Measurements from ENCODE around the gene ROM1.

The ROM1 gene

GRCh38 chr11:62588966-62589637, 24.0 kb upstream of the ROM1 start:
- no peak for DNase-seq (ENCODE audit: low read depth in 2 of 2)

GRCh38 chr11:62591448-62592145, 21.5 kb upstream of the ROM1 start, which contains the start of gene TUT1:
Gene TUT1 (minus strand): TSS chr11:62591523. CDS start chr11:62591485, 38 bp downstream.
- DNase-seq (ENCODE audit: low read depth in 2 of 2), result peak; percentile 96 to 97

GRCh38 chr11:62592146-62592815, 20.8 kb upstream of the ROM1 start:
- DNase-seq (ENCODE audit: low read depth in 2 of 2), result no peak

- no peak for DNase-seq (ENCODE audit: low read depth in 2 of 2)
These were observed 20.1 kb upstream of the ROM1 start for GRCh38 chr11:62592989-62593421.

GRCh38 chr11:62593434-62594044, 19.5 kb upstream of the ROM1 start:
- DNase-seq (ENCODE audit: low read depth in 2 of 2), result peak in 1 of 2 experiments; percentile 42

GRCh38 chr11:62595124-62595523, 17.9 kb upstream of the ROM1 start:
- DNase-seq (ENCODE audit: low read depth in 2 of 2), result no peak

GRCh38 chr11:62599069-62599696, 13.9 kb upstream of the ROM1 start:
- DNase-seq (ENCODE audit: low read depth in 2 of 2), result peak; percentile 96 to 97

- no peak for DNase-seq (ENCODE audit: low read depth in 2 of 2)
These were observed 13.2 kb upstream of the ROM1 start for GRCh38 chr11:62599901-62600300.

- DNase-seq (ENCODE audit: low read depth in 2 of 2), result no peak
These were observed 12.5 kb upstream of the ROM1 start for GRCh38 chr11:62600367-62601121.

GRCh38 chr11:62601122-62601371, 12.0 kb upstream of the ROM1 start:
- DNase-seq (ENCODE audit: low read depth in 2 of 2), result no peak

GRCh38 chr11:62601372-62602140, 11.5 kb upstream of the ROM1 start, which contains the start of gene MTA2:
Gene MTA2 (minus strand): TSS chr11:62601865. CDS start chr11:62601450, 415 bp downstream.
- peak; percentile 92 to 93 for DNase-seq (ENCODE audit: low read depth in 2 of 2)

- peak in 1 of 2 experiments; percentile 32 for DNase-seq (ENCODE audit: low read depth in 2 of 2)
These were observed 10.7 kb upstream of the ROM1 start for GRCh38 chr11:62602141-62603071.

GRCh38 chr11:62603072-62603408, 10.0 kb upstream of the ROM1 start:
- DNase-seq (ENCODE audit: low read depth in 2 of 2), result no peak

GRCh38 chr11:62603776-62604299, 9.2 kb upstream of the ROM1 start:
- DNase-seq (ENCODE audit: low read depth in 2 of 2), result no peak

GRCh38 chr11:62604460-62605120, 8.5 kb upstream of the ROM1 start:
- DNase-seq (ENCODE audit: low read depth in 2 of 2), result no peak

GRCh38 chr11:62605467-62605866, 7.6 kb upstream of the ROM1 start:
- DNase-seq (ENCODE audit: low read depth in 2 of 2), result no peak

- DNase-seq (ENCODE audit: low read depth in 2 of 2), result no peak
These were observed 7.2 kb upstream of the ROM1 start for GRCh38 chr11:62605902-62606301.

- no peak for DNase-seq (ENCODE audit: low read depth in 2 of 2)
These were observed 5.3 kb upstream of the ROM1 start for GRCh38 chr11:62607714-62608113.

- DNase-seq (ENCODE audit: low read depth in 2 of 2), result no peak
These were observed 4.3 kb upstream of the ROM1 start for GRCh38 chr11:62608776-62609175.
